ENCODE results near the gene SPZ1. TPM values are rescaled to one million over a fixed set of nuclear protein-coding genes. Genes with fewer than 3 reads are reported as not detected.

The SPZ1 gene
- total RNA-seq, 4 donors from 2014 or later = not detected

GRCh38 chr5:80302636-80303035 lies 17.2 kb upstream of the SPZ1 start:
- in situ Hi-C loops (cut with MboI; ENCODE audit: low sequenced_read_pairs in 4 of 4) (no loop called here), intact Hi-C loops (cut with DNase I; ENCODE audit: low total_unique reads) (no loop called here)
- DNase-seq (no peak), ATAC-seq (no peak)
- TF ChIP-seq CTCF (IDR thresholded peaks at IDR 0.05 in 4 of 5, conservative IDR thresholded peaks at IDR 0.05 in 1 of 5) (no peak), POLR2A (IDR thresholded peaks at IDR 0.05) (no peak)
- Histone ChIP-seq H3K27me3 (no peaks in the 10 kb centered on the region), H3K36me3 (no peaks in the 10 kb centered on the region), H3K9me3 (no peaks in the 10 kb centered on the region), H3K4me1 (no peaks in the 10 kb centered on the region), H3K27ac (no peak overlapping the region), H3K4me3 (no peak overlapping the region)

GRCh38 chr5:80308526-80308925 lies 11.3 kb upstream of the SPZ1 start:
- H3K4me3 ChIP-seq = no peak overlapping the region
- DNase-seq (no peak), ATAC-seq (no peak)
- H3K27me3 ChIP-seq = no peaks in the 10 kb centered on the region
- no peak overlapping the region for H3K27ac ChIP-seq
- no peaks in the 10 kb centered on the region for H3K4me1 ChIP-seq
- in situ Hi-C loops (cut with MboI; ENCODE audit: low sequenced_read_pairs in 4 of 4) (loop anchor here in 3 of 4 donors (5.0 kb wide), 1 partner anchor 216 kb away; no protein-coding TSS in a partner anchor), intact Hi-C loops (cut with DNase I; ENCODE audit: low total_unique reads) (loop anchor here (2.0 kb wide), 1 partner anchor 216 kb away; no protein-coding TSS in a partner anchor)
- no peaks in the 10 kb centered on the region for H3K9me3 ChIP-seq
- TF ChIP-seq POLR2A (IDR thresholded peaks at IDR 0.05) (no peak), CTCF (IDR thresholded peaks at IDR 0.05 in 4 of 5, conservative IDR thresholded peaks at IDR 0.05 in 1 of 5) (no peak)
- H3K36me3 ChIP-seq = no peaks in the 10 kb centered on the region

GRCh38 chr5:80309871-80310665 lies 9.7 kb upstream of the SPZ1 start:
- H3K9me3 ChIP-seq = no peaks in the 10 kb centered on the region
- in situ Hi-C loops (cut with MboI; ENCODE audit: low sequenced_read_pairs in 4 of 4) = loop anchor here (5.0 to 10.0 kb wide), 2 partner anchors 215 to 218 kb away; no protein-coding TSS in a partner anchor
- no peaks in the 10 kb centered on the region for H3K27me3 ChIP-seq
- H3K4me1 ChIP-seq = no peaks in the 10 kb centered on the region
- no peak overlapping the region for H3K27ac ChIP-seq
- intact Hi-C loops (cut with DNase I; ENCODE audit: low total_unique reads) = loop anchor here (2.0 kb wide), 1 partner anchor 217 kb away; no protein-coding TSS in a partner anchor
- ATAC-seq (no peak), DNase-seq (no peak)
- no peaks in the 10 kb centered on the region for H3K36me3 ChIP-seq
- TF ChIP-seq CTCF (IDR thresholded peaks at IDR 0.05 in 4 of 5, conservative IDR thresholded peaks at IDR 0.05 in 1 of 5) (no peak), POLR2A (IDR thresholded peaks at IDR 0.05) (no peak)
- H3K4me3 ChIP-seq = no peak overlapping the region

GRCh38 chr5:80315244-80315643 lies 4.6 kb upstream of the SPZ1 start:
- Histone ChIP-seq H3K4me3 (no peak overlapping the region), H3K36me3 (no peaks in the 10 kb centered on the region), H3K9me3 (no peaks in the 10 kb centered on the region), H3K4me1 (no peaks in the 10 kb centered on the region), H3K27ac (no peak overlapping the region), H3K27me3 (no peaks in the 10 kb centered on the region)
- no peak for DNase-seq
- TF ChIP-seq POLR2A (IDR thresholded peaks at IDR 0.05) (no peak), CTCF (IDR thresholded peaks at IDR 0.05 in 4 of 5, conservative IDR thresholded peaks at IDR 0.05 in 1 of 5) (no peak)
- intact Hi-C loops (cut with DNase I; ENCODE audit: low total_unique reads) (no loop called here), in situ Hi-C loops (cut with MboI; ENCODE audit: low sequenced_read_pairs in 4 of 4) (loop anchor here in 1 of 4 donors (10.0 kb wide), 1 partner anchor 220 kb away; no protein-coding TSS in a partner anchor)
- ATAC-seq = no peak

Measured in gastrocnemius medialis (tissue), 4 donors.